Raji (cell line): ENCODE results near the gene PCLAF.

ENCODE experiments used
- POLR2A ChIP-seq: IDR thresholded peaks from 2 replicates; pipeline ENCODE4 v1.6.1; 2011; ENCODE audit warnings: low read depth, low read length, control low read depth; ENCODE audit not compliant: insufficient read depth

Gene PCLAF, protein sequence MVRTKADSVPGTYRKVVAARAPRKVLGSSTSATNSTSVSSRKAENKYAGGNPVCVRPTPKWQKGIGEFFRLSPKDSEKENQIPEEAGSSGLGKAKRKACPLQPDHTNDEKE

GRCh38 chr15:64381000-64381751, at the start of gene PCLAF:
Gene PCLAF (minus strand): TSS chr15:64381441. CDS start chr15:64381371, 70 bp downstream.
- TF ChIP-seq POLR2A, result peak; percentile 92

DNA sequence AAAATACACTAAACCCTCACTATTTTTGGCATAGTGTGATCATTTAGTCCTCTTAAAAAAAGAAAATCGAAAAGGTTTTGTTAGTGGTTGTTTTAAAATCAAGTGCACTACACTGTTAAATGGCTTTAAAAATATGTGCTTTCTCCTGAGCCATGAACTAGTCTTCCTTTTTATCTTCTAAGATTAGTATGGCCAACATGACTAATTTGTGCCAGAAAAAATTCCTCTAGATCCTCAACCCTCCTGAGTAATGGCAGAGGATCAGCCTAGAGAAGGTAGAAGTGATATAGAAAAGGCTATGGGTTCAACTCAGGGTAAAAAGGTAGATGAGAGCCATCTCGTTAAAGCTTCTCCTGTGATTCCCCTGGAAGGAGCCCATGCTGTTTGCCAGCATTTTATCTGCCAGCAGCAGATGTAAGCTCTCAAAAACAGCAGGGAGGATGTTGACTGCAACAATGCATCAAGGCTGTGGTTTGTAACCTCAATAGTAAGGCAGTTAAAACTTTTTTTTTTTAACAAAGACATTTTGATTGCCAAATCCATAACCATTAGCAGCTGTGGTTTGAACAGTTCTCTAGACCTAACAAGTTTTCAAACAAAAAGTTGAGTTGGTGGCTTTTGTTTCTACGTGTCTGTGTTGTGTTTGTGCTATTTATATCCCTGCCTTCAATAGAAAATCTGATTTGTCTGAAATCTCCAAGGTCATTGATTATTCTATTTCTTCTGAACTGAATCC, 48.9 kb upstream of the PCLAF start:
- no peak for TF ChIP-seq POLR2A

DNA sequence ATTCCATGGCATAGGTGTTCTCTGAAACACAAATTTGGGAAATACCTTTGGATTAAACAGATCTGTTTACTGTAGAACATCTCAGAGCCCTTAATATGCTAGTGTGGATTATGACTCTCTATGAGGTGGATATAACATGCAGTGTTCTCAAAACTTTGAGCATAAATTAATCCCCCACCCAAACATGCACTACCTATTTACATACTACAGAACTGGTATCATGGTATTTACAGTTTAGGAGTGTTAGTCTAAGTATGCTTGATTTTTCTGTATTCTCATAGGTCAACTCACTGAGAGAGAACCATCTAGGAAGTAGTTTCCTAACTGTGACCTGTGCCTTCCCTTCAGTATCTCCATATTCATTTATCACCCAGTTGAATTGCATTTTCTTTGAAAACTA, 48.2 kb upstream of the PCLAF start:
- no peak for TF ChIP-seq POLR2A

- TF ChIP-seq POLR2A, result no peak
Observed at GRCh38 chr15:64426845-64427465, 45.7 kb upstream of the PCLAF start.

DNA sequence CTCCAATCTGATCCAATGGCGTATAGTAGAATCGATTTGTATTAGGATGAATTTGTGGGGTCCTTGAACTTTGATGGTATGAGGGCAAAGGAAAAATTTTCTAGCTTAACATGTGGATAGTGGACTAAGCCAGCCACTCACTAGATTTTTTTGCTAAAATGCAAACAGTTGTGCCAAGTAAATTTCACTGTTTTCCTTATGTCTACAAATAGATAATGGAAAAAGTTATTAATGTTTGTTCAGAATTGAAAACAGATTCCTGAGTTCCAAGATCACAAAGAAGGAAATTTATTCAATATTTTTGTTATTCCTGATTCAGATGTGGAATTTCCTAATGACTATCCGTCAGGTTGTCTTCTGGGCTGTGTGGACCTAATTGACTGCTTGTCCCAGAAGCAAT, 44.0 kb upstream of the PCLAF start:
- TF ChIP-seq POLR2A, result no peak

GRCh38 chr15:64423970-64424369, 42.7 kb upstream of the PCLAF start:
- TF ChIP-seq POLR2A, result no peak

DNA sequence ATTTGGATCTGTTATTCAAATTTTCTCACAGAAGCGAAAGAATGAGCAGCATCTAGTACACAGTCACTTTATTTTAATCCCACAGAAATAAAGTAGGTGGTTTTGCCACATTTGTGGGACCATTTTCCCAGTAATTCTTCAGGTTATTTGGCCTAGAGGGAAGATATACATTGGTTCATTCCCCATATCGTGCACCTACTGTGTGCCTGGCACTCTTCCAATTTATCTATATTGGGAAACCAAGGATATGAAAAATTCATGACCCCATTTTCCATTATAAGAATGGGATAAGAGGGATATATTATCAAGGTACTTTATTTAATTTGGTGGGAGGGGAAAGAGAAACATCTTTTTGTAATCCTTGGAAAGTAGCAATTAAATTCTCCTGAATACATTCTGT, 41.5 kb upstream of the PCLAF start:
- no peak for TF ChIP-seq POLR2A

DNA sequence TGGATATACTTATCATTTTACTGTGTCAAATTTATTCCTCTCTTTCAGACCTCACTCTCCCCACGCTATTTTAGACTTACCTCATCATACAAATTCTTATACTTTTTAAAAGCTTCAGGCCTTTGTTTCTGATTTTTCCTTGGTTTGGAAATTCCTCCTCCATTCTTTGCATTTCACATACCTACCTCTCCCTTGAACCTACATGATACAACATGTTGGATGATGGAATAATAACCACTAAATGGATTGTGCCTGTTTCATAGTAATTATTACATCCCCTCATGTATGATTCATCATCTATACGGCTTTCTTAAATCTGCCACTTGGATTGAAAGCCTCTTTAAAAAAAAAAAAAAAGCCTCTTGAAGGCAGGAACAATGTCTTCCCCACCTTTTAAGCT, 31.0 kb upstream of the PCLAF start:
- no peak for TF ChIP-seq POLR2A

DNA sequence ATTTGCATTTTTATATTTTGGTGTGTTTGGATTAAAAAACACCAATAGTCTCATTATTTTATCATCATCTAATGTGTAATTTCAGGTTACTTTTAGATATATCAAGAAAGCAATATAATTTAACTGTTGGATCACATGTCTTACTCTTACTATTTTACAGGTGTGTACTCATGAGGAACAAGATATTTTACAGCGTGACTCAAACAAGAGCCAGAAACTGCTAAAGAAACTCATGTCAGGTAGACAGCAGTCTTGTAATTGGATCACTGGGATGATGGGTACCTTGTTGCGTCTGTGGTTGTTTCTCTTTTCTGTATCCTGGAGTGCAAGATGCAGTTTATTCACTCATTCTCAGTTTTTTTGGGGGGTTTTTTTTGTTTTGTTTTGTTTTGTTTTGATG, 19.3 kb upstream of the PCLAF start:
- no peak for TF ChIP-seq POLR2A

GRCh38 chr15:64398575-64398974, 17.3 kb upstream of the PCLAF start:
- no peak for TF ChIP-seq POLR2A

DNA sequence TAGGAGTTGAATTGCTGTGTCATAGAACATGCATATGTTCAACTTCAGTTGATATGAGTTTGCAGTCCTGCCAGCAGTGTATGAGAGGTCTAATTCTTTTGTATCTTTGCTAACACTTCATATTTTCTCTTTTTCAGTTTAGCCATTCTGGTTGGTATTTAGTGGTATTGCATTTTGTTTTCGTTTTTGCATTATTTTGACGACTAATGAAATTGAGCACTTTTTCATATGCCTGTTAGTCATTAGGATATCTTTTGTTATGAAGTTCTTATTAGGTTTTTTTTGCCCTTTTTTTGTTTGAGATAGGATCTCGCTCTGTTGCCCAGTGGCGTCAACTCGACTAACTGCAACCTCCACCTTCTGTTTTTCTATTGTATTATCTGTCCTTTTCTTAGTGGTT, 15.5 kb upstream of the PCLAF start:
- no peak for TF ChIP-seq POLR2A

GRCh38 chr15:64389036-64389435, 7.8 kb upstream of the PCLAF start:
- no peak for TF ChIP-seq POLR2A

DNA sequence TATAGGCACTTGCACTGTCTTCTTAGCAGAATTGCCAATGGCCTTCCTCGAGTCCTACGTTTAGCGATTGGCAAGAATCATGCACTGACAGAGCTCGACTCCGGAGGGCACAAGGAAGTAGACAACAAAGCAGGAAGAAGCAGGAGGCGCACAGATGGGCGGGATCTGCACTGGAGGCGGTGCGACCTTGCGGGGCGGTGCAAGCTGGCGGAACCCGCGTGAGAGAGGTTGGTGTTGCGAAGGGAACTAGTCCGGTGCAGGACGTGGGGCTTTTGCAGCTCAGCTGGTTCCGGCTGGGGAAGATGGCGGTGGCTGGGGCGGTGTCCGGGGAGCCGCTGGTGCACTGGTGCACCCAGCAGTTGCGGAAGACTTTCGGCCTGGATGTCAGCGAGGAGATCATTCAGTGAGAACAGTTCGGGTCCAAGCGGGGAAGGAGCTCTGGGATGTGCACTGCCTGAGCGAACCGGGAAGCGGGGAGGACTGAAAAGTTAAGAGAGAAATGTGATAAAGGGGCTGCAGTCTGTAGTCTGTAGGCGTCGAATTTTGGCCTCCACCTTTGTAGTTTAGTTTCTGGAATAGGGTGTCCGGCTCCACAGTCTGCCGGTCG, 6.4 kb upstream of the PCLAF start, which contains the start of gene TRIP4:
TRIP4 (plus strand) TSS at position 275 of the 607 bp plus-strand sequence; CDS start at position 303, 28 bp downstream.
- peak; percentile 91 for TF ChIP-seq POLR2A

GRCh38 chr15:64386291-64386690, 5.0 kb upstream of the PCLAF start:
- TF ChIP-seq POLR2A, result no peak

- TF ChIP-seq POLR2A, result no peak
Observed at GRCh38 chr15:64383760-64384159, 2.5 kb upstream of the PCLAF start.
